ENCODE results near the gene NDUFA11. TPM values are rescaled to one million over a fixed set of nuclear protein-coding genes. Genes with fewer than 3 reads are reported as not detected.

The NDUFA11 gene
- total RNA-seq, 1 donor from 2014 or later = 224 TPM

DNA sequence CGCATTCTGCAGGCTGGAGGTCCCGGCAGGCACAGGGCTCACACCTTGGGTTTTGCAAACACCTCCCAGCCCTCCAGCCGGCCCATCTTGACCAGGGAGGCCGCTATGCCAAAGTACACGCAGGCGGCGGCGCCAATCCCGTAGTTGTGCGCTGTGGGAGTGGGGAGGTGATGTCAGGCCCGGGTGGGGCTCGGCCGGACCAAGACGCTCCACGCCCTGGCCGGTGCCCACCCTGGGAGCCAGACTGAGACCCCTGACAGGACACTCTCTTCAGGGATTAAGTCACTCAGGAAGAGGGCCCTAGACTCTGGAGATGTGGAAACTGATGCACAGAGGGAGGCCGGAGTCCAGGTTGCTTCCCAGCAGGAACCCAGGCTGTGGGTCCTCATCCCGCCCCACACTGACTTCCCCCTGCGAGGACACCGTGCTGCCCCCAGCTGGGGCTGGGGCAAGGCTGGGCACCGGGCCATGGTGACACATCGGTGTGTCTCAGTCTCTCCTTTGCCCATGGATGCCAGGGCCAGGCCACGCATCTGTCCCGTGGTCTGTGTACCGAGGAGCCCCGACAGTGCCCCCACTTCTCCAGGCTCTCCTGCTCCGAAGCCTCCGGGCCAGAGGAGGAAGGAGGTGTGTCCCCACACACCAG is 8.8 kb downstream of the NDUFA11 start:
- DNase-seq (ENCODE audit: low spot score) = no peak
- no peak overlapping the region for H3K27ac Mint-ChIP-seq (ENCODE audit: unreplicated experiment)
- TF ChIP-seq CTCF (IDR thresholded peaks at IDR 0.05) = no peak
- no peaks in the 10 kb centered on the region for H3K4me1 Mint-ChIP-seq (ENCODE audit: low read depth)
- H3K27me3 Mint-ChIP-seq (ENCODE audit: low read depth) = no peaks in the 10 kb centered on the region
- H3K9me3 Mint-ChIP-seq (ENCODE audit: low read depth) = no peaks in the 10 kb centered on the region
- no peak overlapping the region for H3K4me3 Mint-ChIP-seq (ENCODE audit: unreplicated experiment)
- H3K36me3 Mint-ChIP-seq (ENCODE audit: low read depth) = peaks cover 3% of the 10 kb centered on the region

DNA sequence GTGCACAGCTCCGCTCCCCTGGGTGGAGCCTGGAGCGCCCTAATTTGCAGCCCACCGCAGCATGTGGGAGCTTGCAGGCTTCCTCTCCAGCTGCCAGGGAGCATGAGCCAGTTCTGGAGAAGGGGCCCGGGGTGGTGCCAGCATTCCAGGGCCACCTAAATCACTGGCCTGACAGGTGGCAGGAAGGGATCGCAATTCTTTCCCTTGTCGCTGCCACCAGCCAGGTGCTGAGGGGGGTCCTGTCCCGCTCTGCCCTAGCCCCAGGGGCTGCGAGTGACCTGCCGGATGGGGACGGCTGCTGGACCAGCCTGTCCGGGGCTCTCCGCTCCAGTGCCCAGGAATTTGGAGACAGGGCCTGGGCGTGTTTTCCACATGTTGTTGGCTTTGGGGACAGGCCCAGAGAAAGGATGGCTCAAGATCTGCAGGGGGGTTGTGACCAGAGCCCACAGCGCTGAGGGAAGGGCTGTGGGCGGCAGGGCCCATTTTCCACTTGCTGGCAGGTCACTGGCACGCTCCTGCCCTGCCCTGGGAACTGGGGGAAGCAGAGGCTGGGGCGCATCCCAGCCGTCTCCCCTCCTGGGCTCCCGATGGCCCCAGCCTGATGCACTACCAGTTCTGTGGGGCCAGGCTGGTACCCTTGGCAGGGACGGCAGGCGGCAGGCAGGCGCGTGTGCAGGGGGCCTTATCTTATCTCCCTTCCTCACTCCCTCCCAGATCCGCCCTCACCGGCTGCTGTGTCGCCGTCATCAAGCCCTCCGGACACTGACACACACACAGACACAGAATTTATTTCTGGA is 9.5 kb downstream of the NDUFA11 start:
- H3K9me3 Mint-ChIP-seq (ENCODE audit: low read depth) = no peaks in the 10 kb centered on the region
- H3K4me1 Mint-ChIP-seq (ENCODE audit: low read depth) = peaks cover 4% of the 10 kb centered on the region
- peaks cover 3% of the 10 kb centered on the region for H3K36me3 Mint-ChIP-seq (ENCODE audit: low read depth)
- H3K27me3 Mint-ChIP-seq (ENCODE audit: low read depth) = no peaks in the 10 kb centered on the region
- TF ChIP-seq CTCF (IDR thresholded peaks at IDR 0.05) = no peak
- no peak overlapping the region for H3K27ac Mint-ChIP-seq (ENCODE audit: unreplicated experiment)
- no peak for DNase-seq (ENCODE audit: low spot score)
- H3K4me3 Mint-ChIP-seq (ENCODE audit: unreplicated experiment) = no peak overlapping the region

- H3K4me3 Mint-ChIP-seq (ENCODE audit: unreplicated experiment) = no peak overlapping the region
- no peaks in the 10 kb centered on the region for H3K27me3 Mint-ChIP-seq (ENCODE audit: low read depth)
- no peak for DNase-seq (ENCODE audit: low spot score)
Measured at GRCh38 chr19:5893296-5893903, 10.2 kb downstream of the NDUFA11 start.

GRCh38 chr19:5892772-5893275 is 10.8 kb downstream of the NDUFA11 start:
- no peak for DNase-seq (ENCODE audit: low spot score)
- H3K27ac Mint-ChIP-seq (ENCODE audit: unreplicated experiment) = no peak overlapping the region
- peaks cover 3% of the 10 kb centered on the region for H3K36me3 Mint-ChIP-seq (ENCODE audit: low read depth)
- H3K9me3 Mint-ChIP-seq (ENCODE audit: low read depth) = no peaks in the 10 kb centered on the region
- TF ChIP-seq CTCF (IDR thresholded peaks at IDR 0.05) = peak; percentile 49
- H3K27me3 Mint-ChIP-seq (ENCODE audit: low read depth) = no peaks in the 10 kb centered on the region
- peaks cover 4% of the 10 kb centered on the region for H3K4me1 Mint-ChIP-seq (ENCODE audit: low read depth)
- no peak overlapping the region for H3K4me3 Mint-ChIP-seq (ENCODE audit: unreplicated experiment)

More at GRCh38 chr19:5893296-5893903, 10.2 kb downstream of the NDUFA11 start:
- Mint-ChIP-seq H3K4me1 (ENCODE audit: low read depth) (peaks cover 4% of the 10 kb centered on the region), H3K36me3 (ENCODE audit: low read depth) (peaks cover 3% of the 10 kb centered on the region), H3K9me3 (ENCODE audit: low read depth) (no peaks in the 10 kb centered on the region), H3K27ac (ENCODE audit: unreplicated experiment) (no peak overlapping the region)
- TF ChIP-seq CTCF (IDR thresholded peaks at IDR 0.05) = no peak
